Fibroblast of lung (primary cell): ENCODE results near the gene GNGT1. TPM values are rescaled to one million over a fixed set of nuclear protein-coding genes. Genes with fewer than 3 reads are reported as not detected.

Experiments used
- DNase-seq, 2 donors: peaks; one replicate each; pipeline versions ENCODE4 v3.0.0 to v3.0.0-alpha.2; 2010; ENCODE audit warnings: low read depth in 2 of 2
- H2AFZ ChIP-seq: 2 replicates; pipeline ENCODE4 v1.5.1; 2012; ENCODE audit warnings: low read length, control low read depth, inconsistent platforms
- H3K27ac ChIP-seq: 2 replicates; pipeline ENCODE4 v1.5.1; 2011; ENCODE audit warnings: low read length, control low read depth; ENCODE audit not compliant: insufficient read depth
- H3K27me3 ChIP-seq: 2 replicates; pipeline ENCODE4 v1.5.1; 2011; ENCODE audit warnings: mild to moderate bottlenecking, low read length; ENCODE audit not compliant: control insufficient read depth, insufficient read depth
- H3K36me3 ChIP-seq: 2 replicates; pipeline ENCODE4 v1.5.1; 2011; ENCODE audit warnings: low read length; ENCODE audit not compliant: control insufficient read depth, insufficient read depth
- H3K4me1 ChIP-seq: 2 replicates; pipeline ENCODE4 v1.5.1; 2011; ENCODE audit warnings: low read length; ENCODE audit not compliant: control insufficient read depth, insufficient read depth; ENCODE audit errors: extremely low read depth
- H3K4me2 ChIP-seq: 2 replicates; pipeline ENCODE4 v1.5.1; 2011; ENCODE audit warnings: low read length, control low read depth; ENCODE audit not compliant: insufficient read depth; ENCODE audit errors: extremely low read depth
- H3K4me3 ChIP-seq, 4 experiments: fragments of 200-600 bp in 1 of 4; sonication (generic) in 1 of 4; replicated peaks in 1 of 4; 2 replicates each; pipeline ENCODE4 v1.5.1; 2011 to 2016; ENCODE audit warnings: low read length in 4 of 4, low read depth in 3 of 4, mild to moderate bottlenecking in 3 of 4, control low read depth in 2 of 4, inconsistent platforms in 1 of 4, mixed read lengths in 1 of 4; ENCODE audit not compliant: insufficient read depth in 1 of 4; ENCODE audit errors: control extremely low read depth in 1 of 4
- H3K79me2 ChIP-seq: 2 replicates; pipeline ENCODE4 v1.5.1; 2012; ENCODE audit warnings: mild to moderate bottlenecking, low read length, inconsistent platforms; ENCODE audit not compliant: control insufficient read depth, insufficient read depth
- H3K9ac ChIP-seq: 2 replicates; pipeline ENCODE4 v1.5.1; 2011; ENCODE audit warnings: mild to moderate bottlenecking, low read length, control low read depth; ENCODE audit not compliant: insufficient read depth
- H3K9me3 ChIP-seq: 2 replicates; pipeline ENCODE4 v1.5.1; 2012; ENCODE audit warnings: low read depth, low read length; ENCODE audit not compliant: control insufficient read depth, insufficient read depth
- H4K20me1 ChIP-seq: 2 replicates; pipeline ENCODE4 v1.5.1; 2011; ENCODE audit warnings: low read length; ENCODE audit not compliant: control insufficient read depth, insufficient read depth; ENCODE audit errors: extremely low read depth
- EZH2 ChIP-seq: IDR thresholded peaks from 2 replicates; pipeline ENCODE4 v1.5.1; 2012; ENCODE audit warnings: low read length, control low read depth, mild to moderate bottlenecking; ENCODE audit errors: missing control alignments
- polyA plus RNA-seq, 2 donors: library from polyadenylated mRNA; depleted of rRNA in 1 of 2; stranded (reverse) in 1 of 2; unstranded in 1 of 2; fragments of >200 nt; gene quantifications; 2 replicates each; pipeline ENCODE4 v1.2.1, GENCODE V29; 2011 to 2012; ENCODE audit warnings: missing spikeins in 1 of 2
- total RNA-seq: library from RNA; depleted of rRNA; stranded (reverse); fragments of >200 nt; gene quantifications from 2 replicates; pipeline ENCODE4 v1.2.1, GENCODE V29; 2014
- TF ChIP-seq, protein P1 (sequence below), 2 donors: IDR thresholded peaks in 1 of 2; conservative IDR thresholded peaks in 1 of 2; 1 replicate in 1 of 2; 2 replicates in 1 of 2; pipeline ENCODE4 v1.5.1; 2011 to 2012; ENCODE audit warnings: low read length in 2 of 2, control low read depth in 1 of 2, inconsistent platforms in 1 of 2, low read depth in 1 of 2, mild to moderate bottlenecking in 1 of 2

Gene GNGT1
- total and polyA plus RNA-seq, 2 donors (not counting 1 experiment from before 2014, with no cell fraction given): not detected

DNA sequence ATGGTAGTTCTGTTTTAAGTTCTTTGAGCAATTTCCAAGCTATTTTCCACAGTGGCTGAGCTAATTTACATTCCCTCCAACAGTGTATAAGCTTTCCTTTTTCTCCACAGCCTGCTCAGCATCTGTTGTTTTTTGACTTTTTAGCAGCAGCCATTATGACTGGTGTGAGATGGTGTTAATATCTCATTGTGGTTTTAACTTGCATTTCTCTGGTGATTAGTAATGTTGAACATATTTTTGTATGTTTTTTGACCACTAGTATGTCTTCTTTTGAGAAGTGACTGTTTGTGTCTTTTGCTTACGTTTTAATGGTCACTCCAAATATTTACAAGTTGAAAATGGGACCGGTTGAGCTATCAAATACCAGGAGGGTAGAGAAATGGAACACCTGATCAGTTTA is 35.6 kb downstream of the GNGT1 start:
- no peaks in the 10 kb centered on the region for H3K9me3 ChIP-seq
- no peak overlapping the region for H3K4me3 ChIP-seq
- no peaks in the 10 kb centered on the region for H3K27me3 ChIP-seq
- peak; percentile 33 to 83 for DNase-seq
- H3K27ac ChIP-seq: peak overlapping the region; percentile 8
- H2AFZ ChIP-seq: peak overlapping the region; percentile 6
- no peaks in the 10 kb centered on the region for H3K79me2 ChIP-seq
- H4K20me1 ChIP-seq: no peaks in the 10 kb centered on the region
- no peak overlapping the region for H3K9ac ChIP-seq
- peaks cover 4% of the 10 kb centered on the region for H3K4me1 ChIP-seq
- H3K4me2 ChIP-seq: no peak overlapping the region
- TF ChIP-seq, protein P1, sequence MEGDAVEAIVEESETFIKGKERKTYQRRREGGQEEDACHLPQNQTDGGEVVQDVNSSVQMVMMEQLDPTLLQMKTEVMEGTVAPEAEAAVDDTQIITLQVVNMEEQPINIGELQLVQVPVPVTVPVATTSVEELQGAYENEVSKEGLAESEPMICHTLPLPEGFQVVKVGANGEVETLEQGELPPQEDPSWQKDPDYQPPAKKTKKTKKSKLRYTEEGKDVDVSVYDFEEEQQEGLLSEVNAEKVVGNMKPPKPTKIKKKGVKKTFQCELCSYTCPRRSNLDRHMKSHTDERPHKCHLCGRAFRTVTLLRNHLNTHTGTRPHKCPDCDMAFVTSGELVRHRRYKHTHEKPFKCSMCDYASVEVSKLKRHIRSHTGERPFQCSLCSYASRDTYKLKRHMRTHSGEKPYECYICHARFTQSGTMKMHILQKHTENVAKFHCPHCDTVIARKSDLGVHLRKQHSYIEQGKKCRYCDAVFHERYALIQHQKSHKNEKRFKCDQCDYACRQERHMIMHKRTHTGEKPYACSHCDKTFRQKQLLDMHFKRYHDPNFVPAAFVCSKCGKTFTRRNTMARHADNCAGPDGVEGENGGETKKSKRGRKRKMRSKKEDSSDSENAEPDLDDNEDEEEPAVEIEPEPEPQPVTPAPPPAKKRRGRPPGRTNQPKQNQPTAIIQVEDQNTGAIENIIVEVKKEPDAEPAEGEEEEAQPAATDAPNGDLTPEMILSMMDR (conservative IDR thresholded peaks at IDR 0.05 in 1 of 2, IDR thresholded peaks at IDR 0.05 in 1 of 2; ENCODE audit: low read depth in 1 of 2, low read length in 2 of 2): no peak
- TF ChIP-seq EZH2: no peak
- H3K36me3 ChIP-seq: no peaks in the 10 kb centered on the region

GRCh38 chr7:93943816-93944540 is 37.6 kb downstream of the GNGT1 start:
- no peaks in the 10 kb centered on the region for H3K79me2 ChIP-seq

DNA sequence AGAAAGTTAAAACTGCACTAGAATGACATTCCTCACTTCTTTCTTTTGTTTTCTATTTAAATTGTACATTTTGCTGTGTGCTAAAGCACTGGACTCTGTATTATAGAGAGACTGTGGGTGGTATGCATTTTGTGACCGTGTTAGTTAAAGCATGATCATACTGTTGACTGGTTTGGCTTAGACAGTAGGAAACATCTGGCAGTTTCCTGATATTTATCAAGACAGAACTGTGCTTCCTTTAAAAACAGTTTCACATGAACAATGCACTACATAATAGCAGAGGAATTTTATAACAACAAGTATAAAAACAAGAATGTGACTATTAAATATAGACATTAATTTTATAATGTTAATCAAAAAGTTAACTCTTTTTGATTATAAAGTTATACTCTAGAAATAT is 38.3 kb downstream of the GNGT1 start:
- H3K36me3 ChIP-seq: no peaks in the 10 kb centered on the region
- no peak overlapping the region for H3K4me3 ChIP-seq
- DNase-seq: peak in 1 of 2 donors; percentile 52
- H4K20me1 ChIP-seq: no peaks in the 10 kb centered on the region
- no peaks in the 10 kb centered on the region for H3K27me3 ChIP-seq
- H3K79me2 ChIP-seq: no peaks in the 10 kb centered on the region
- no peak for TF ChIP-seq EZH2
- TF ChIP-seq, protein P1 (conservative IDR thresholded peaks at IDR 0.05 in 1 of 2, IDR thresholded peaks at IDR 0.05 in 1 of 2; ENCODE audit: low read depth in 1 of 2, low read length in 2 of 2): no peak
- H3K4me2 ChIP-seq: no peak overlapping the region
- H2AFZ ChIP-seq: no peak overlapping the region
- peaks cover 12% of the 10 kb centered on the region for H3K4me1 ChIP-seq
- H3K9me3 ChIP-seq: no peaks in the 10 kb centered on the region
- H3K9ac ChIP-seq: no peak overlapping the region
- no peak overlapping the region for H3K27ac ChIP-seq

More at GRCh38 chr7:93943816-93944540, 37.6 kb downstream of the GNGT1 start:
- TF ChIP-seq EZH2: no peak
- TF ChIP-seq, protein P1 (conservative IDR thresholded peaks at IDR 0.05 in 1 of 2, IDR thresholded peaks at IDR 0.05 in 1 of 2; ENCODE audit: low read depth in 1 of 2, low read length in 2 of 2): no peak
- H4K20me1 ChIP-seq: no peaks in the 10 kb centered on the region
- no peak for DNase-seq
- H3K36me3 ChIP-seq: no peaks in the 10 kb centered on the region
- H3K4me2 ChIP-seq: no peak overlapping the region
- no peaks in the 10 kb centered on the region for H3K9me3 ChIP-seq
- H3K9ac ChIP-seq: no peak overlapping the region
- no peak overlapping the region for H2AFZ ChIP-seq
- no peak overlapping the region for H3K4me3 ChIP-seq
- no peak overlapping the region for H3K27ac ChIP-seq
- H3K4me1 ChIP-seq: peaks cover 9% of the 10 kb centered on the region
- H3K27me3 ChIP-seq: no peaks in the 10 kb centered on the region
